Fibroblast of lung (primary cell): ENCODE data around the gene ACSM3.

ENCODE experiments used
- EZH2 ChIP-seq: IDR thresholded peaks from 2 replicates; pipeline ENCODE4 v1.5.1; 2012; ENCODE audit warnings: low read length, control low read depth, mild to moderate bottlenecking; ENCODE audit errors: missing control alignments
- TF ChIP-seq, protein P1 (sequence below), 2 donors: IDR thresholded peaks in 1 of 2; conservative IDR thresholded peaks in 1 of 2; 1 replicate in 1 of 2; 2 replicates in 1 of 2; pipeline ENCODE4 v1.5.1; 2011 to 2012; ENCODE audit warnings: low read length in 2 of 2, control low read depth in 1 of 2, inconsistent platforms in 1 of 2, low read depth in 1 of 2, mild to moderate bottlenecking in 1 of 2

DNA sequence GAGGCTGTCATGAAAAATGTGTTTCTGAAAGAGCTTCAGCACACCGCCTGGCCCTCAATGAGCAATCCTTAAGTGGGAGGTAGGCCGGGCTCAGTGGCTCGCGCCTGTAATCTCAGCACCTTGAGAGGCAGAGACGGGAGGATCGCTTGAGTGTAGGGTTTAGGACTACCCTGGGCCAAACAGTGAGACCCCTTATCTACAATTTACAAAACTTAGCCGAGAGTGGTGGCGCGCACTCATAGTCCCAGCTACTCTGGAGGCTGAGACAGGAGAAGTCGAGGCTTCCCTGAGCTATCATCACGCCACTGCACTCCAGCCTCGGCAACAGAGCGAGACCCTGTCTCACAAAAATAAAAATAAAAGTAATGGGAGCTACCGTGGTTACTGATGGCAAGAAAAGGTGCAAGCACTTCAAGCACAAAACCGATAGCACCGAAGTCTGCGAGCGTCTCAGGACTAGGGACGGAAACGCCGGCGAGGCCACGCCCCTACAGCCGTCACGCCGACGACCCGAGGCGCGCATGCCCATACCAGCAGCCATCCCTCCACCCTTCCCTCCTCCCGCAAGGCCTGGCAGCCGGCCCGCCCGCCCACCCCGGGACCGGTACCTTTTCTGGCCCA is 22.8 kb upstream of the ACSM3 start:
- TF ChIP-seq, protein P1, sequence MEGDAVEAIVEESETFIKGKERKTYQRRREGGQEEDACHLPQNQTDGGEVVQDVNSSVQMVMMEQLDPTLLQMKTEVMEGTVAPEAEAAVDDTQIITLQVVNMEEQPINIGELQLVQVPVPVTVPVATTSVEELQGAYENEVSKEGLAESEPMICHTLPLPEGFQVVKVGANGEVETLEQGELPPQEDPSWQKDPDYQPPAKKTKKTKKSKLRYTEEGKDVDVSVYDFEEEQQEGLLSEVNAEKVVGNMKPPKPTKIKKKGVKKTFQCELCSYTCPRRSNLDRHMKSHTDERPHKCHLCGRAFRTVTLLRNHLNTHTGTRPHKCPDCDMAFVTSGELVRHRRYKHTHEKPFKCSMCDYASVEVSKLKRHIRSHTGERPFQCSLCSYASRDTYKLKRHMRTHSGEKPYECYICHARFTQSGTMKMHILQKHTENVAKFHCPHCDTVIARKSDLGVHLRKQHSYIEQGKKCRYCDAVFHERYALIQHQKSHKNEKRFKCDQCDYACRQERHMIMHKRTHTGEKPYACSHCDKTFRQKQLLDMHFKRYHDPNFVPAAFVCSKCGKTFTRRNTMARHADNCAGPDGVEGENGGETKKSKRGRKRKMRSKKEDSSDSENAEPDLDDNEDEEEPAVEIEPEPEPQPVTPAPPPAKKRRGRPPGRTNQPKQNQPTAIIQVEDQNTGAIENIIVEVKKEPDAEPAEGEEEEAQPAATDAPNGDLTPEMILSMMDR (conservative IDR thresholded peaks at IDR 0.05 in 1 of 2, IDR thresholded peaks at IDR 0.05 in 1 of 2; ENCODE audit: low read depth in 1 of 2, low read length in 2 of 2): no peak
- TF ChIP-seq EZH2: no peak
